HepG2 (cell line): ENCODE data around the gene VAMP8. TPM values are rescaled to one million over a fixed set of nuclear protein-coding genes. Genes with fewer than 3 reads are reported as not detected.
A peak's percentile ranks its signal among the peaks of the same experiment; 100 is the strongest.

Experiments used
- FOXK2 ChIP-seq: fragments of 450-650 bp; IDR thresholded peaks from 2 replicates; pipeline ENCODE4 v1.6.1; 2016
- FUBP1 ChIP-seq: sonication (generic); formaldehyde crosslinking; IDR thresholded peaks from 2 replicates; pipeline ENCODE4 v1.5.1; 2020; ENCODE audit warnings: missing genetic modification reagents, mild to moderate bottlenecking, borderline replicate concordance
- HBP1 ChIP-seq: IDR thresholded peaks from 2 replicates; pipeline ENCODE4 v1.6.1; 2016; ENCODE audit warnings: low read depth, control low read depth
- HOMEZ ChIP-seq: IDR thresholded peaks from 2 replicates; pipeline ENCODE4 v1.6.1; 2016; ENCODE audit warnings: low read depth
- KAT2B ChIP-seq: fragments of 150-350 bp; IDR thresholded peaks from 2 replicates; pipeline ENCODE4 v1.6.1; 2014; ENCODE audit warnings: low read depth, low read length, borderline replicate concordance
- STAG1 ChIP-seq: sonication (generic); formaldehyde crosslinking; IDR thresholded peaks from 2 replicates; pipeline ENCODE4 v1.4.0; 2020; ENCODE audit warnings: missing genetic modification reagents
- TAF1 ChIP-seq: sonication (generic); formaldehyde crosslinking; IDR thresholded peaks from 2 replicates; pipeline ENCODE4 v1.4.0; 2020; ENCODE audit warnings: missing genetic modification reagents
- USF2 ChIP-seq, 2 experiments: sonication (generic) in 1 of 2; formaldehyde crosslinking in 1 of 2; IDR thresholded peaks; 2 replicates each; pipeline versions ENCODE4 v1.5.1 to v1.6.1; 2011 to 2020; ENCODE audit warnings: borderline replicate concordance in 1 of 2, low read depth in 1 of 2, low read length in 1 of 2, mild to moderate bottlenecking in 1 of 2, missing genetic modification reagents in 1 of 2, moderate library complexity in 1 of 2
- ZHX2 ChIP-seq, 2 experiments: sonication (generic) in 1 of 2; formaldehyde crosslinking in 1 of 2; IDR thresholded peaks; 2 replicates each; pipeline versions ENCODE4 v1.6.1 to v1.9.0; 2014 to 2022; ENCODE audit warnings: antibody characterized with exemption in 1 of 2, borderline replicate concordance in 1 of 2, inconsistent platforms in 1 of 2, low read depth in 1 of 2, missing genetic modification reagents in 1 of 2
- ZMYM4 ChIP-seq: sonication (generic); formaldehyde crosslinking; IDR thresholded peaks from 2 replicates; pipeline ENCODE4 v1.8.1; 2023; ENCODE audit warnings: mild to moderate bottlenecking, missing genetic modification reagents
- ZNF597 ChIP-seq: sonication (generic); formaldehyde crosslinking; IDR thresholded peaks from 2 replicates; pipeline ENCODE4 v1.5.0; 2020; ENCODE audit warnings: missing genetic modification reagents
- polyA plus RNA-seq, 8 experiments: library from polyadenylated mRNA; depleted of rRNA in 3 of 8; stranded (reverse) in 7 of 8; unstranded in 1 of 8; fragments of >200 nt; fragmentation: Illumina TruSeq in 4 of 8; extraction: Trizol in 4 of 8; gene quantifications; 2 replicates each; pipeline versions ENCODE4 v1.2.1 to v1.2.3, GENCODE V29; 2011 to 2016; ENCODE audit warnings: low read depth in 4 of 8, missing spikeins in 1 of 8, mixed read lengths in 1 of 8; ENCODE audit not compliant: insufficient read depth in 1 of 8
- total RNA-seq, 5 experiments: library from RNA; depleted of rRNA; stranded (reverse); fragments of >200 nt; fragmentation: Illumina TruSeq; extraction: Trizol; gene quantifications; 2 replicates each; pipeline ENCODE4 v1.2.3, GENCODE V29; 2016; ENCODE audit warnings: low read depth in 1 of 5

Gene VAMP8
- total and polyA plus RNA-seq, 2 of the 13 experiments (the other 11 are each of a cell fraction or from before 2014, with no cell fraction given), result 83.3 to 157 TPM

GRCh38 chr2:85538507-85539360 is 38.7 kb upstream of the VAMP8 start, which contains the start of gene MAT2A (continued):
- TF ChIP-seq HOMEZ (CRISPR knock-in tag), result no peak; the same call in none of the 2 replicates
- TF ChIP-seq ZMYM4 (CRISPR knock-in tag), result peak; percentile 88
- TF ChIP-seq KAT2B, result no peak
- peak; percentile 97; the same call in 1 of the 2 replicates for TF ChIP-seq ZNF597 (CRISPR knock-in tag)
- peak; percentile 65 for TF ChIP-seq STAG1 (CRISPR knock-in tag)
- TF ChIP-seq HBP1, result peak; percentile 90
- TF ChIP-seq FUBP1, result no peak; the same call in 1 of the 2 replicates
- TF ChIP-seq FOXK2, result peak; percentile 99
- peak; percentile 84 for TF ChIP-seq ZHX2 (IDR thresholded peaks at IDR 0.05; ENCODE audit: low read depth)
- TF ChIP-seq ZHX2 (CRISPR knock-in tag; IDR thresholded peaks at IDR 0.05; ENCODE audit: borderline replicate concordance), result 0 out of 2 replicates have a peak, but pooled peaks have one; percentile 15
- no peak for TF ChIP-seq USF2 (IDR thresholded peaks at IDR 0.05; ENCODE audit: low read depth, low read length)
- peak; percentile 63; the same call in 1 of the 2 replicates for TF ChIP-seq USF2 (CRISPR knock-in tag; IDR thresholded peaks at IDR 0.05; ENCODE audit: borderline replicate concordance)
- TF ChIP-seq TAF1, result peak; percentile 89
